OCI-LY7 (cell line): Measurements from ENCODE around the gene RNF157.

Experiments
- EZH2phosphoT487 ChIP-seq: fragments of 200-600 bp; sonication (generic); IDR thresholded peaks from 2 replicates; pipeline ENCODE4 v1.6.1; 2018; ENCODE audit warnings: low read depth, borderline replicate concordance, mild to moderate bottlenecking, mixed run types, antibody characterized with exemption, low read length, moderate library complexity, mixed read lengths
- TF ChIP-seq, protein P1 (sequence below): fragments of 200-600 bp; sonication (generic); conservative IDR thresholded peaks from 2 replicates; pipeline ENCODE4 v1.5.1; 2014; ENCODE audit warnings: mild to moderate bottlenecking, antibody characterized with exemption, low read length, moderate library complexity, mixed read lengths

- TF ChIP-seq, protein P1, sequence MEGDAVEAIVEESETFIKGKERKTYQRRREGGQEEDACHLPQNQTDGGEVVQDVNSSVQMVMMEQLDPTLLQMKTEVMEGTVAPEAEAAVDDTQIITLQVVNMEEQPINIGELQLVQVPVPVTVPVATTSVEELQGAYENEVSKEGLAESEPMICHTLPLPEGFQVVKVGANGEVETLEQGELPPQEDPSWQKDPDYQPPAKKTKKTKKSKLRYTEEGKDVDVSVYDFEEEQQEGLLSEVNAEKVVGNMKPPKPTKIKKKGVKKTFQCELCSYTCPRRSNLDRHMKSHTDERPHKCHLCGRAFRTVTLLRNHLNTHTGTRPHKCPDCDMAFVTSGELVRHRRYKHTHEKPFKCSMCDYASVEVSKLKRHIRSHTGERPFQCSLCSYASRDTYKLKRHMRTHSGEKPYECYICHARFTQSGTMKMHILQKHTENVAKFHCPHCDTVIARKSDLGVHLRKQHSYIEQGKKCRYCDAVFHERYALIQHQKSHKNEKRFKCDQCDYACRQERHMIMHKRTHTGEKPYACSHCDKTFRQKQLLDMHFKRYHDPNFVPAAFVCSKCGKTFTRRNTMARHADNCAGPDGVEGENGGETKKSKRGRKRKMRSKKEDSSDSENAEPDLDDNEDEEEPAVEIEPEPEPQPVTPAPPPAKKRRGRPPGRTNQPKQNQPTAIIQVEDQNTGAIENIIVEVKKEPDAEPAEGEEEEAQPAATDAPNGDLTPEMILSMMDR, result no peak
- no peak for TF ChIP-seq EZH2phosphoT487
Observed at GRCh38 chr17:76235883-76236282, 4.4 kb downstream of the RNF157 start.
